Subcutaneous adipose tissue (tissue), 4 donors: ENCODE results near the gene STIM2. TPM values are rescaled to one million over a fixed set of nuclear protein-coding genes. Genes with fewer than 3 reads are reported as not detected.

Source experiments
- CTCF ChIP-seq: fragments of 450-650 bp; IDR thresholded peaks from one replicate; pipeline ENCODE4 v1.5.1; 2016; ENCODE audit warnings: low read depth, mild to moderate bottlenecking, control low read depth, antibody characterized with exemption, moderate library complexity
- total RNA-seq, 4 donors: library from RNA; depleted of rRNA; stranded (reverse); fragments of >200 nt; gene quantifications; one replicate each; pipeline ENCODE4 v1.1.0, GENCODE V29; 2016

STIM2 gene
- total RNA-seq, 4 donors from 2014 or later, result 9.0 to 19.6 (median 15.3) TPM

GRCh38 chr4:26931966-26932365 lies 71.3 kb downstream of the STIM2 start:
- TF ChIP-seq CTCF, result no peak

- no peak for TF ChIP-seq CTCF
Observed at GRCh38 chr4:26935397-26935796, 74.8 kb downstream of the STIM2 start.

- TF ChIP-seq CTCF, result no peak
Observed at GRCh38 chr4:26936284-26937065, 75.8 kb downstream of the STIM2 start.

GRCh38 chr4:26937139-26937538 lies 76.5 kb downstream of the STIM2 start:
- TF ChIP-seq CTCF, result no peak

- TF ChIP-seq CTCF, result no peak
Observed at GRCh38 chr4:26937567-26937966, 76.9 kb downstream of the STIM2 start.

- no peak for TF ChIP-seq CTCF
Observed at GRCh38 chr4:26938516-26938915, 77.9 kb downstream of the STIM2 start.

GRCh38 chr4:26941951-26942350 lies 81.3 kb downstream of the STIM2 start:
- TF ChIP-seq CTCF, result no peak
